GM12801 (cell line): Measurements from ENCODE around the gene GABRA5.

Experiments
- CTCF ChIP-seq: IDR thresholded peaks from one replicate; pipeline ENCODE4 v1.5.1; 2011; ENCODE audit warnings: control low read depth; ENCODE audit not compliant: insufficient read length; ENCODE audit errors: extremely low read depth

Gene GABRA5

GRCh38 chr15:26848498-26848897 is 18.4 kb upstream of the GABRA5 start:
- TF ChIP-seq CTCF: no peak

- TF ChIP-seq CTCF: no peak
These were observed 16.7 kb upstream of the GABRA5 start for GRCh38 chr15:26850161-26850560.

- TF ChIP-seq CTCF: no peak
These were observed 13.9 kb upstream of the GABRA5 start for GRCh38 chr15:26852980-26853379.

GRCh38 chr15:26854435-26854834 is 12.4 kb upstream of the GABRA5 start:
- no peak for TF ChIP-seq CTCF

- no peak for TF ChIP-seq CTCF
These were observed 2.1 kb upstream of the GABRA5 start for GRCh38 chr15:26864664-26865191.

- TF ChIP-seq CTCF: no peak
These were observed 542 bp downstream of the GABRA5 start for GRCh38 chr15:26867200-26868007.

- no peak for TF ChIP-seq CTCF
These were observed 1.3 kb downstream of the GABRA5 start for GRCh38 chr15:26868029-26868685.
